Measurements from ENCODE around the gene GAGE12D.
"Not testable (repeated sequence)": the region's sequence is repeated elsewhere in the genome, so short reads cannot be mapped to it uniquely, and the experiment has no call there.

DNA sequence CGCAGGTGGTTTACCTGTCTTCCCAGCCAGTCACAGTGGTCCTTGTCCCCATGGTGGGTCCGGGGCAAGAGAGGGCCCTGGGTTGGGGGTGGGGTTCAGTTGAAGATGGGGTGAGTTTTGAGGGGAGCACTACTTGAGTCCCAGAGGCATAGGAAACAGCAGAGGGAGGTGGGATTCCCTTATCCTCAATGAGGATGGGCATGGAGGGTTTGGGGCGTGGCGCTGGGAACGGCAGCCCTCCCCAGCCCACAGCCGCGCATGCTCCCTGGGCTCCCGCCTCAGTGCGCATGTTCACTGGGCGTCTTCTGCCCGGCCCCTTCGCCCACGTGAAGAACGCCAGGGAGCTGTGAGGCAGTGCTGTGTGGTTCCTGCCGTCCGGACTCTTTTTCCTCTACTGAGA, 9.7 kb upstream of the GAGE12D start, which contains the start of gene GAGE12C:
- TF ChIP-seq, protein P1, sequence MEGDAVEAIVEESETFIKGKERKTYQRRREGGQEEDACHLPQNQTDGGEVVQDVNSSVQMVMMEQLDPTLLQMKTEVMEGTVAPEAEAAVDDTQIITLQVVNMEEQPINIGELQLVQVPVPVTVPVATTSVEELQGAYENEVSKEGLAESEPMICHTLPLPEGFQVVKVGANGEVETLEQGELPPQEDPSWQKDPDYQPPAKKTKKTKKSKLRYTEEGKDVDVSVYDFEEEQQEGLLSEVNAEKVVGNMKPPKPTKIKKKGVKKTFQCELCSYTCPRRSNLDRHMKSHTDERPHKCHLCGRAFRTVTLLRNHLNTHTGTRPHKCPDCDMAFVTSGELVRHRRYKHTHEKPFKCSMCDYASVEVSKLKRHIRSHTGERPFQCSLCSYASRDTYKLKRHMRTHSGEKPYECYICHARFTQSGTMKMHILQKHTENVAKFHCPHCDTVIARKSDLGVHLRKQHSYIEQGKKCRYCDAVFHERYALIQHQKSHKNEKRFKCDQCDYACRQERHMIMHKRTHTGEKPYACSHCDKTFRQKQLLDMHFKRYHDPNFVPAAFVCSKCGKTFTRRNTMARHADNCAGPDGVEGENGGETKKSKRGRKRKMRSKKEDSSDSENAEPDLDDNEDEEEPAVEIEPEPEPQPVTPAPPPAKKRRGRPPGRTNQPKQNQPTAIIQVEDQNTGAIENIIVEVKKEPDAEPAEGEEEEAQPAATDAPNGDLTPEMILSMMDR (IDR thresholded peaks at IDR 0.05; ENCODE audit: low read depth, low read length, poor library complexity, severe bottlenecking): not testable (repeated sequence)
- TF ChIP-seq EZH2phosphoT487 (IDR thresholded peaks at IDR 0.05; ENCODE audit: borderline replicate concordance, low read length): not testable (repeated sequence)

Measured in DOHH2 (cell line).